HG02973 (cell line): Measurements from ENCODE around the gene CUL4B.
"Not testable (repeated sequence)": the region's sequence is repeated elsewhere in the genome, so short reads cannot be mapped to it uniquely, and the experiment has no call there.

ENCODE experiments used
- ATAC-seq: cut with Tn5 transposase; IDR thresholded peaks from one replicate; pipeline ENCODE4 v1.9.1; 2021; ENCODE audit warnings: moderate library complexity; ENCODE audit not compliant: unreplicated experiment

CUL4B gene

GRCh38 chrX:120534413-120535205 is 26.2 kb downstream of the CUL4B start:
- ATAC-seq: no peak

- ATAC-seq: no peak
These were observed 37.9 kb downstream of the CUL4B start for GRCh38 chrX:120522820-120523219.

GRCh38 chrX:120517936-120518335 is 42.8 kb downstream of the CUL4B start:
- ATAC-seq: no peak

- no peak for ATAC-seq
These were observed 46.5 kb downstream of the CUL4B start for GRCh38 chrX:120514236-120514635.

GRCh38 chrX:120512627-120513026 is 48.1 kb downstream of the CUL4B start:
- ATAC-seq: no peak

GRCh38 chrX:120512222-120512621 is 48.5 kb downstream of the CUL4B start:
- ATAC-seq: no peak

GRCh38 chrX:120504569-120504968 is 56.2 kb downstream of the CUL4B start:
- ATAC-seq: no peak

GRCh38 chrX:120499301-120500072 is 61.3 kb downstream of the CUL4B start:
- no peak for ATAC-seq

- not testable (repeated sequence) for ATAC-seq
These were observed 70.6 kb downstream of the CUL4B start for GRCh38 chrX:120490119-120490518.

GRCh38 chrX:120486786-120487185 is 74.0 kb downstream of the CUL4B start:
- no peak for ATAC-seq

- ATAC-seq: peak; percentile 64
These were observed 74.9 kb downstream of the CUL4B start for GRCh38 chrX:120485638-120486520.

- ATAC-seq: no peak
These were observed 75.5 kb downstream of the CUL4B start for GRCh38 chrX:120485315-120485637.

GRCh38 chrX:120477453-120477852 is 83.3 kb downstream of the CUL4B start:
- ATAC-seq: no peak

GRCh38 chrX:120476714-120477113 is 84.0 kb downstream of the CUL4B start:
- ATAC-seq: no peak

- not testable (repeated sequence) for ATAC-seq
These were observed 85.3 kb downstream of the CUL4B start for GRCh38 chrX:120475447-120475846.
